ENCODE data around the gene YIPF2. TPM values are rescaled to one million over a fixed set of nuclear protein-coding genes. Genes with fewer than 3 reads are reported as not detected.

The YIPF2 gene
- total RNA-seq, 1 donor: 112 TPM

DNA sequence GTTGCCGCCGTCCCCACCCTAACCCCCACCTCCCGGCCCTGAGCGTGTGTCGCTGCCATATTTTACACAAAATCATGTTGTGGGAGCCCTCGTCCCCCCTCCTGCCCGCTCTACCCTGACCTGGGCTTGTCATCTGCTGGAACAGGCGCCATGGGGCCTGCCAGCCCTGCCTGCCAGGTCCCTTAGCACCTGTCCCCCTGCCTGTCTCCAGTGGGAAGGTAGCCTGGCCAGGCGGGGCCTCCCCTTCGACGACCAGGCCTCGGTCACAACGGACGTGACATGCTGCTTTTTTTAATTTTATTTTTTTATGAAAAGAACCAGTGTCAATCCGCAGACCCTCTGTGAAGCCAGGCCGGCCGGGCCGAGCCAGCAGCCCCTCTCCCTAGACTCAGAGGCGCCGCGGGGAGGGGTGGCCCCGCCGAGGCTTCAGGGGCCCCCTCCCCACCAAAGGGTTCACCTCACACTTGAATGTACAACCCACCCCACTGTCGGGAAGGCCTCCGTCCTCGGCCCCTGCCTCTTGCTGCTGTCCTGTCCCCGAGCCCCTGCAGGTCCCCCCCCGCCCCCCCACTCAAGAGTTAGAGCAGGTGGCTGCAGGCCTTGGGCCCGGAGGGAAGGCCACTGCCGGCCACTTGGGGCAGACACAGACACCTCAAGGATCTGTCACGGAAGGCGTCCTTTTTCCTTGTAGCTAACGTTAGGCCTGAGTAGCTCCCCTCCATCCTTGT lies 6.4 kb downstream of the YIPF2 start:
- DNase-seq (ENCODE audit: low read depth): no peak
- H3K4me3 ChIP-seq (ENCODE audit: low read depth, low read length): no peak overlapping the region
- TF ChIP-seq, protein P1, sequence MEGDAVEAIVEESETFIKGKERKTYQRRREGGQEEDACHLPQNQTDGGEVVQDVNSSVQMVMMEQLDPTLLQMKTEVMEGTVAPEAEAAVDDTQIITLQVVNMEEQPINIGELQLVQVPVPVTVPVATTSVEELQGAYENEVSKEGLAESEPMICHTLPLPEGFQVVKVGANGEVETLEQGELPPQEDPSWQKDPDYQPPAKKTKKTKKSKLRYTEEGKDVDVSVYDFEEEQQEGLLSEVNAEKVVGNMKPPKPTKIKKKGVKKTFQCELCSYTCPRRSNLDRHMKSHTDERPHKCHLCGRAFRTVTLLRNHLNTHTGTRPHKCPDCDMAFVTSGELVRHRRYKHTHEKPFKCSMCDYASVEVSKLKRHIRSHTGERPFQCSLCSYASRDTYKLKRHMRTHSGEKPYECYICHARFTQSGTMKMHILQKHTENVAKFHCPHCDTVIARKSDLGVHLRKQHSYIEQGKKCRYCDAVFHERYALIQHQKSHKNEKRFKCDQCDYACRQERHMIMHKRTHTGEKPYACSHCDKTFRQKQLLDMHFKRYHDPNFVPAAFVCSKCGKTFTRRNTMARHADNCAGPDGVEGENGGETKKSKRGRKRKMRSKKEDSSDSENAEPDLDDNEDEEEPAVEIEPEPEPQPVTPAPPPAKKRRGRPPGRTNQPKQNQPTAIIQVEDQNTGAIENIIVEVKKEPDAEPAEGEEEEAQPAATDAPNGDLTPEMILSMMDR (IDR thresholded peaks at IDR 0.05; ENCODE audit: insufficient read depth, low read depth, low read length): no peak

- TF ChIP-seq, protein P1 (IDR thresholded peaks at IDR 0.05; ENCODE audit: insufficient read depth, low read depth, low read length): no peak
- no peak for DNase-seq (ENCODE audit: low read depth)
- no peak overlapping the region for H3K4me3 ChIP-seq (ENCODE audit: low read depth, low read length)
These were observed 7.1 kb downstream of the YIPF2 start for GRCh38 chr19:10921199-10921909.

DNA sequence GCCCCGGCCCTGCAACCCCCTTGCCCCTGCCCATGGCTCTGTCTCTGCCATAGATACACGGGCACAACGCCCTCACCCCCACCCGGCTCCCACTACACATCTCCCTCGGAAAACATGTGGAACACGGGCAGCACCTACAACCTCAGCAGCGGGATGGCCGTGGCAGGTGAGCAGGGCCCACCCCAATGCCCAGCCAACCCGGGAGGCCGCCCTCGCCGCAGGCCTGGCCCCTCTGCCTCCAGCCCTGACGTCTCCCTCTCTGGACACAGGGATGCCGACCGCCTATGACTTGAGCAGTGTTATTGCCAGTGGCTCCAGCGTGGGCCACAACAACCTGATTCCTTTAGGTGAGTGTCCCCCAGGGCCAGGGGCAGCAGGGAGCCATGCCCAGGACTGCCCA lies 7.7 kb downstream of the YIPF2 start:
- no peak for DNase-seq (ENCODE audit: low read depth)
- H3K4me3 ChIP-seq (ENCODE audit: low read depth, low read length): no peak overlapping the region
- TF ChIP-seq, protein P1 (IDR thresholded peaks at IDR 0.05; ENCODE audit: insufficient read depth, low read depth, low read length): no peak

- TF ChIP-seq, protein P1 (IDR thresholded peaks at IDR 0.05; ENCODE audit: insufficient read depth, low read depth, low read length): no peak
- no peak overlapping the region for H3K4me3 ChIP-seq (ENCODE audit: low read depth, low read length)
- no peak for DNase-seq (ENCODE audit: low read depth)
These were observed 8.2 kb downstream of the YIPF2 start for GRCh38 chr19:10920288-10920655.

DNA sequence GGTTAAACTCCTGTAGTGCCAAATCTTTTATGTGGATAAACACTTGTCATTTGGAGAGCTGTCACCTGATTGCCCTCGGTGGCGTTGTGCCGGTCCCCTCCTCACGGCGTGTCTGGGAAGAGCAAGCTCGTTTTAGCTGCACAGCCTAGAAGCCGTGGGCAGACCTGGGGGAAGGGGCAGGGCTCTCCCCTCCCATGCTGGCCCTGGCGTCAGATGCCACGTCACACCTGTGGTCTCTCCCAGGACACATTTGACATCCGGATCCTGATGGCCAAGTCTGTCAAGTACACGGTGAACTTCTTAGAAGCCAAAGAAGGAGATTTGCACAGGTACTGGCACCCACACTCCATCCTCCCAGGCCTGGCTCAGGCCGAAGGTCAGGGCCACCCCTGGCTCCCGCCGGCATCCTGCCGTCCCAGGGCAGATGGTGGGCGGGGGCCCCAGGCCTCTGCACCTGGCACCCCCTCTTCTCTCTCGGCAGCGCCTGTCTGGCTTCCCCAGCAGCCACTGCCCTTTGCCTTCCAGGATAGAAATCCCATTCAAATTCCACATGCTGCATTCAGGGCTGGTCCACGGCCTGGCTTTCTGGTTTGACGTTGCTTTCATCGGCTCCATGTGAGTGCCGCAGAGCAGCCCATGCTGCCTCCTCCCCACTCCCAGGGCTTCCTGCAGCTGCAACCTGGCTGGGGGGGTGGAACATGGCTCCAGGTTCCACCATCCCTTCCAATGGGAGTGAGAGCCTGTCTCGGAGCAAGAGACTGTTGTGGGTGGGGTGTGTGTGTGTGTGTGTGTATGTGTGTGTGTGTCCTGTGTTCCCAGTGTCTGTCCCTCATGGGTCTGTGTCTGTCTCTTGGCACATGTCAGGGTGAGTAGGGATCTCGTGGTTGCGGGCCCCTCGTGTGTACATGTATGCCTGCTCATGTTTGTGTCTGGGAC lies 8.8 kb downstream of the YIPF2 start:
- H3K4me3 ChIP-seq (ENCODE audit: low read depth, low read length): no peak overlapping the region
- DNase-seq (ENCODE audit: low read depth): no peak
- TF ChIP-seq, protein P1 (IDR thresholded peaks at IDR 0.05; ENCODE audit: insufficient read depth, low read depth, low read length): no peak

DNA sequence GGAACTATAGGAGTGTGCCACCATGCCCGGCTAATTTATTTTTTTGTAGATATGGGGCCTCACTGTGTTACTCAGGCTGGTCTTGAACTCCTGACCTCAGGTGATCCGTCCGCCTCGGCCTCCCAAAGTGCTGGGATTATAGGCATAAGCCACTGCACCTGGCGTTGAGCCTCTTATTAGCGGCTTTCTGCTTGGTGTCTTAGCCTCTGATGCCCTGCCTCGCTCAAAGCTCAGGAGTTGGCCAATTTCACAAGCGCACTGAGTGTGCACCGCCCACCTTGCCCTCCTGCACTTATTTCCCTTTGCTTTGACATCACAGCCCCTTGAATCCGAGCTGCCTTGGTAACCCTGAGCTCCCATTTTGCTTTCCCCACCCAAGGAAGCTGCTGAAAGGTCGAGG lies 10.1 kb downstream of the YIPF2 start:
- TF ChIP-seq, protein P1 (IDR thresholded peaks at IDR 0.05; ENCODE audit: insufficient read depth, low read depth, low read length): no peak
- DNase-seq (ENCODE audit: low read depth): no peak
- no peak overlapping the region for H3K4me3 ChIP-seq (ENCODE audit: low read depth, low read length)

All from fibroblast of villous mesenchyme (primary cell).